ENCODE results near the gene BCAT1.
"Not testable (repeated sequence)": the region's sequence is repeated elsewhere in the genome, so short reads cannot be mapped to it uniquely, and the experiment has no call there.

The BCAT1 gene

GRCh38 chr12:24928131-24928530 is 20.8 kb downstream of the BCAT1 start:
- no peak for DNase-seq (ENCODE audit: extremely low read depth, low read depth)
- H3K4me3 ChIP-seq (replicated peaks; ENCODE audit: low read depth, low read length): no peak overlapping the region
- TF ChIP-seq, protein P1, sequence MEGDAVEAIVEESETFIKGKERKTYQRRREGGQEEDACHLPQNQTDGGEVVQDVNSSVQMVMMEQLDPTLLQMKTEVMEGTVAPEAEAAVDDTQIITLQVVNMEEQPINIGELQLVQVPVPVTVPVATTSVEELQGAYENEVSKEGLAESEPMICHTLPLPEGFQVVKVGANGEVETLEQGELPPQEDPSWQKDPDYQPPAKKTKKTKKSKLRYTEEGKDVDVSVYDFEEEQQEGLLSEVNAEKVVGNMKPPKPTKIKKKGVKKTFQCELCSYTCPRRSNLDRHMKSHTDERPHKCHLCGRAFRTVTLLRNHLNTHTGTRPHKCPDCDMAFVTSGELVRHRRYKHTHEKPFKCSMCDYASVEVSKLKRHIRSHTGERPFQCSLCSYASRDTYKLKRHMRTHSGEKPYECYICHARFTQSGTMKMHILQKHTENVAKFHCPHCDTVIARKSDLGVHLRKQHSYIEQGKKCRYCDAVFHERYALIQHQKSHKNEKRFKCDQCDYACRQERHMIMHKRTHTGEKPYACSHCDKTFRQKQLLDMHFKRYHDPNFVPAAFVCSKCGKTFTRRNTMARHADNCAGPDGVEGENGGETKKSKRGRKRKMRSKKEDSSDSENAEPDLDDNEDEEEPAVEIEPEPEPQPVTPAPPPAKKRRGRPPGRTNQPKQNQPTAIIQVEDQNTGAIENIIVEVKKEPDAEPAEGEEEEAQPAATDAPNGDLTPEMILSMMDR (IDR thresholded peaks at IDR 0.05; ENCODE audit: low read depth, low read length, missing control alignments): no peak

- DNase-seq (ENCODE audit: extremely low read depth, low read depth); H3K4me3 ChIP-seq (replicated peaks; ENCODE audit: low read depth, low read length): not testable (repeated sequence)
These were observed 22.8 kb downstream of the BCAT1 start for GRCh38 chr12:24926080-24926479.

- TF ChIP-seq, protein P1 (IDR thresholded peaks at IDR 0.05; ENCODE audit: low read depth, low read length, missing control alignments): no peak
- H3K4me3 ChIP-seq (replicated peaks; ENCODE audit: low read depth, low read length): no peak overlapping the region
- no peak for DNase-seq (ENCODE audit: extremely low read depth, low read depth)
These were observed 26.8 kb downstream of the BCAT1 start for GRCh38 chr12:24922090-24922489.

- no peak for DNase-seq (ENCODE audit: extremely low read depth, low read depth)
- TF ChIP-seq, protein P1 (IDR thresholded peaks at IDR 0.05; ENCODE audit: low read depth, low read length, missing control alignments): no peak
- H3K4me3 ChIP-seq (replicated peaks; ENCODE audit: low read depth, low read length): no peak overlapping the region
These were observed 27.5 kb downstream of the BCAT1 start for GRCh38 chr12:24921251-24922038.

GRCh38 chr12:24920141-24920540 is 28.8 kb downstream of the BCAT1 start:
- no peak overlapping the region for H3K4me3 ChIP-seq (replicated peaks; ENCODE audit: low read depth, low read length)
- TF ChIP-seq, protein P1 (IDR thresholded peaks at IDR 0.05; ENCODE audit: low read depth, low read length, missing control alignments): no peak
- no peak for DNase-seq (ENCODE audit: extremely low read depth, low read depth)

DNA sequence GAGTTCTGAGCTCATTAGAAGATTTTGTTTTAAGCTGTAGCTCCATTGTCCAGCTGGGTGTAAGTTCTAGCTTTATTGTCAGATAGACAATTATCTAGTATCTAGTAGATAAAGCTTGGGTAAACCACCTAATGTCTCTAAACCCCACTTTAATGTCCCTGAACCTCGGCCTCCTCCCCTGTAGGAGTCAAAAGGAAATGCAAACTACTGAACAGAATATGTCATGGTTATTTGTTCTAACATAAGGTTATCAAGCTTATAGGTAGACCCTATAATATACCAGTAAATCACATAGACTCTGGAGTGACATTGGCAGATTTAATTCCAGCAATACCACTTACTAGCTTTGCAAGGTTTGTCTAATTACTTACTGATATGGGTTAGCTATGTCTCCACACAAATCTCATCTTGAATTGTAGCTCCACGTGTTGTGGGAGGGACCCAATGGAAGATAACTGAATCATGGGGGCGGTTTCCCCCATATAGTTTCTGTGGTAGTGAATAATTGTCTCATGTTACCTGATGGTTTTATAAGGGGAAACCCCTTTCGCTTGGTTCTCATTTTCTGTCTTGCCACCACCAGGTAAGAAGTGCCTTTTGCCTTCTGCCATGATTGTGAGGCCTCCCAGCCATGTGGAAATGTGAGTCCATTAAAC is 29.4 kb downstream of the BCAT1 start:
- TF ChIP-seq, protein P1 (IDR thresholded peaks at IDR 0.05; ENCODE audit: low read depth, low read length, missing control alignments): no peak
- H3K4me3 ChIP-seq (replicated peaks; ENCODE audit: low read depth, low read length): no peak overlapping the region
- DNase-seq (ENCODE audit: extremely low read depth, low read depth): no peak

GRCh38 chr12:24918596-24918995 is 30.3 kb downstream of the BCAT1 start:
- TF ChIP-seq, protein P1 (IDR thresholded peaks at IDR 0.05; ENCODE audit: low read depth, low read length, missing control alignments): no peak
- H3K4me3 ChIP-seq (replicated peaks; ENCODE audit: low read depth, low read length): no peak overlapping the region
- no peak for DNase-seq (ENCODE audit: extremely low read depth, low read depth)
